ENCODE data around the gene ZNF444.

Gene ZNF444

DNA sequence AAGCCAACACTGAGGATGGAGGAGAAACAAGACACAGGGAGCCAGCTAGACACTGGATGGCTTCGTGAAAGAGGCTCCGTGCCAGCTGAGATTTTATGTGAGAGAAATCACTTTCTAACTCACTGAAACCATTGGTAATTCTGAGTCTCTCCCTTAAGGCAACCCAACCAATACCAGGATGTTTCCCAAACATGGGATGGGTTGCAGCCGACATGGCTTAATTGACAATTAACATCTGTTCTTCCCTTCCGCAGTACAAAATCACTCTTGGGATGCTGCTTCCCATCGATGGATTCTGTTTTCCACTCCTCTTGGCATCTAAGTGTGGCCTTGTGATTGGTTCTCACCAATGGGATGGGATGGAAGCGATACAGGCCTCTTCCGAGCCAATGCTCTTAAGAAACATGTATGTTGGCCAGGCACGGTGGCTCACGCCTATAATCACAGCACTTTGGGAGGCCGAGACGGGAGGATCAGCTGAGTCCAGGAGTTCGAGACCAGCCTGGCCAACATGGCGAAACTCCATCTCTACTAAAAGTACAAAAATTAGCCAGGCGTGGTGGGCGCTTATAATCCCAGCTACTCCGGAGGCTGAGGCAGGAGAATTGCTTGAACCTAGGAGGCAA, 17.7 kb upstream of the ZNF444 start:
- DNase-seq, result no peak

DNA sequence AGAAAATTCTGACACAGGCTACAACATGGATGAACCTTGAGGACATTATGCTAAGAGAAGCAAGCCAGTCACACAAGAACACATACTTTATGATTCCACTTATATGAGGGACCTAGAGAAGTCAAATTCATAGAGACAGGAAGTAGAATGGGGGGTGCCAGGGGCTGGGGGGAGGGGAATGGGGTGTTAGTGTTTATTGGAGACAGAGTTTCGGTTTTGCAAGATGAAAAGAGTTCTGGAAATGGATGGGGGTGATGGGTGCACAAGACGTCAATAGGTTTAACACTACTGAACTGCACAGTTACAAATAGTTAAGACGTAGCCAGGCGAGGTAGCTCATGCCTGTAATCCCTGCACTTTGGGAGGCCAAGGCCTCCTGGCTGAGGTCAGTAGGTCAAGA, 16.5 kb upstream of the ZNF444 start:
- DNase-seq, result no peak

DNA sequence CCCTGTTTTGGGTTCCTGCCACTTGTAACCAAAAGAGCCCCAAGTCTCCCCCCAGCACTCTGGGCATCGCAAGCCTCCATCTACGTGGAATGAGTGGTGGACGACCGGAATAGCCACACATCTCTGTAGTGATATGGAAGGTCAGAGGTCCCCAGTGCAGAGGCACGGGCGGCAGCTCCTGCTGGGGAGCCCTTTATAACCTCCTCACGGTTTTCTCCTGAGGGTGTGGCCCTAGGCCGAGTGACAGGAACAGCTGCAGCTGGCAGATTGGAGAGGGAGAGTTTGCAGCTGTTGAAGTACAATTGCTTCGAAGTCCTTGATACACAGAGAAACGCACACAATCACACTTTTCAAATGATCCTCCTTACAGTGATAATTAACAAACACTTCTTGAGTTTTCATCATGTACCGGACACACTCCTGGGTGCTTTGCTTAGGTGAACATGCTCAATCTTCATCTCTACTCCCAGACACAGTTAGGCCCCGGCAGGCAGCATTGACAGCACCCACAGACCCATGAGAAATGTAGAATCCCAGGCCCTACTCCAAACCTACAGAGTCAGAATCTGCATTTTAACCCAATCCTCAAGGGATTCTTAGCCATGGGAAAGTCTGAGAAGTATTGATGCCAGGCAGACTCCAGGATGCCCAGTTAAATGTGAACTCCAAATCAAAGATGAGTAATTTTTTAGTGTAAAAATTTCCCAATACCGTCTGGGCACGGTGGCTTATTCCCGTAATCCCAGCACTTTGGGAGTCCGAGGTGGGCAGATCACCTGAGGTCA, 15.1 kb upstream of the ZNF444 start:
- no peak for DNase-seq

DNA sequence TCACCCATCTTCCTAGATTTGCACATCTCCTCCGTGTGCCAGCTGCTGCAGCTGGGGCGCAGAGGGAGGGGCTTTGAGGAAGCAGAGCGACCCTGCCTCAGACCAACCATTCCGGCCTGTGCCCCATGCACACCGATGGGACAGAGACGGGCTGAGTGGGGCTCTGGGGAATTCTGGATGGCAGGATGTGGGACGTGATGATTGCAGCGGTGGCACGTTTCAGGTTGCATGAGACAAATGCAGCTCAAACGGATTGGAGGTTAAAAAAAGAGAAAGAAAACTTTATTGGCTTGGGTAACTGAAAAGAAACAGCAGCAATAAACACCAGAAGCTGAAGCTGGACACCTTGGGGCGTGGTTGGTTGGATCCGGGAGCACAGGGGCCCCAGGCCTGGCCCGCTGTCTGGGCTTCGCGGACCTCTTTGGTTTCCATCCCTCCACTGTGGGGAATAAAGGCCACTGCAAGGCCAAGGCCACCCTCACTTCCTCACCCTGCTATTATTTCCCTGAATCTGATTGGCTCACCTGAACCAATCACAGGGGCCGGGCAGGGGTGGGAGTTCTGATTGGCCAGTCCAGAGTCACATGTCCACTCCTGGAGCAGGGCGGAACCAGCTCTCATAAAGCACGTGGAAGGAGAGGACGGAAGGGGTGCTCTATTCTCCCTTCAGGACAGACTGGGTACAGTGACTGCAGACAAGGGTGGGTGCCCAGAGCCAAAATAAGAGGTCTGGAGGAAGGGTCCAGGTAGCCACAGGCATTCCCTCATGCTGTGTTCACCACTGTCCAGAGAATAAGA, 13.9 kb upstream of the ZNF444 start:
- no peak for DNase-seq

DNA sequence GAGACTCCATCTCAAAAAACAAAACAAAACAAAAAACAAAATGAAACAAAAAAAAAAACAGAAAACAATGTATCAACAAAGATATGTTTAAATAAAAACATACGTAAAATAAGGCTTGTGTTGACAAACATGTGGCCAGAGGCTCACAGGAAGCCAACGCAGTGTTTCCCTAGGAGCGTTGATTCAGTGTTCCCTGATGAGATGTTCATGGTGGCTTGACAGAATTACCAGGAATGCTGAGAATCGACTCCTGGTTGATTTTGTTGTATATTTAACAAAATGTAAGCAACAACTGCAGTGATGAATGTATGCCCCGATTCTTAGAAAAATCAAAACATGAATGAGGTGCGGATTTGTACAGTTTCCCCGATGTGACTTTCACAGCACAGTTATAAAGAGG, 11.1 kb upstream of the ZNF444 start:
- DNase-seq, result no peak

DNA sequence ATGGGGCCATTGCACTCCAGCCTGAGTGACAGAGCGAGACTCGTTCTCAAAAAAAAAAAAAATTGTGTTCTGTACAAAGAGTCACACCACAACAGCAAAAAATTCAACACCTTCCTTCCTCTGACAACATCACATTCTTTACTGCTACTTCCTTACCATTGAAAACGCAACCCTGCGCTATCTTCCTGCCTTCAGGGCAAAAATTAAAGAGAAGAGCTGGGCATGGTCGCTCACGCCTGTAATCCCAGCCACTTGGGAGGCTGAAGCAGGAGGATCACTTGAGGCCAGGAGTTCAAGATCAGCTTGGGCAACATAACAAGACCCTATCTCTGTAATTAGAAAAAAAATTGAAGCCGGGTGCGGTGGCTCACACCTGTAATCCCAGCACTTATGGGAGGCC, 9.4 kb upstream of the ZNF444 start:
- no peak for DNase-seq

DNA sequence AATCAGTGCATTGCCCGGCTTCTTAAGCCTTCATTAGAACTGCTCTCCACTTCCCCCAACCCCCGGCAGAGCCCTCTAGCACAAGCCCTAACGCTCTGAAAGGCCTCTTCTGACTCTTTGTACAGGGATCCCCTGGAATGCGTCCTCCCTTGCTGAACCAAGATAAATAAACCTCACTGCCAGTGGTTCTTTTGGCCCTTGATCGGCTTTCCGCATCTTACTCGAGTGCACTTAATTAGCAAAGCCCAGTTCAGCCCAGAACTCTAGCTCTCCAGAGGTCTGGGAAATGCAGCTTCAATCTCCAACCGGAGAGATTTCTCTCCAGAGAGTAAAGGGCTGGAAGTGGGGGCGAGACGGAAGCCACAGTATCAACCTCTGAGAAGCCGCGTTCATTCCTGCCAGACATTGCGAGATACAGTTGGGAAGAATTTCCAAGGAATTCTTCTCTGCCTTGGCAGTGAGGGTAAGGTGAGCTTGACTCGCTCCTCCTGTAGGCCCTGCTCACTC, 8.7 kb upstream of the ZNF444 start:
- no peak for DNase-seq

DNA sequence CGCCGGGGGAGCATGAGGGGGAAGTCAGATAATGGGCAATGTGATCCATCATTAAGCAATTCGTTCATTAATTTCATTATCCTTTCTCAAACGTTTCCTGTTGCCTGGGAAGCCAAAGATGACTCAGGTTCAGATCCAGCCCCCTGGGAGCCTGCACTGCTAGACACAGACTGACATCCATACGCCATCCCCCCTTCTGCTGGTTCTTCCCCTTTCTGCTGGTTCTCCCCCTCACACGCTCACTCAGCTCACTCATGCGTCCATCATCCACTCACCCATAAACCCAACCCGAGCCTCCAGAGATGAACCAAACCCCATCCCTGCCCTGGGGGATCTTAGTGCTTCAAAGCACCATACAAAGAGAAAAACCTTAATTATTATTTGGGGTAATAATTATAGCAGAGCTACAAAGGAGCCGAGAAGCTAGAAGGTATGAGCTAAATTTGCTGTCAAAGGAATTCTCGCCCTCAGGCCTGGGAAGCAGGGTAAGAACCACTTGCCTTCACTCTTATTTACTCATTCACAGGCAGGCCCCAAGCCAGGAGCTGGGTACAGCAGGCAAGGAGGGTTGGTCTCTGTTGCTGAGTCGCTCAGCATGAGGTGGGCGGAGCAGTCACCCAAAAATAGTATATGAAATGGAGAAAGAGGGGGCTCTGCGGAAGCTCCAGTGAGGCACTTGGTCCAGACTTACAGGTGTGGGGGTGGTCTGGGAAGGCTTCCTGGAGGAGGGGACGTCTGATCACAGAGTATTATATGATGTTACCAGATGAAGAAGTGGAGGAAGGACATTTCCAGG, 7.0 kb upstream of the ZNF444 start:
- DNase-seq, result no peak

DNA sequence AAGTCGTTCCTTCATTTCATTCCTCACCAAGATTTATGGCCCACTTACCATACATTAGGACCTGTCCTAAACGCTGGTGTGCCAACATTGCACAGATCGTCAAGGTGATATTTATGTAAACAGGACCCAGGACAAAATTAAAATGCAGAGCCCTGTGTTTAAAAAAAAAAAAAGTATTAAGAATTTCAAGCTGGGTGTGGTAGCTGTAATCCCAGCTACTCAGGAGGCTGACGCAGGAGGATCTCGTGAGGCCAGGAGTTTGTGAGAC, 6.5 kb upstream of the ZNF444 start:
- DNase-seq, result no peak

DNA sequence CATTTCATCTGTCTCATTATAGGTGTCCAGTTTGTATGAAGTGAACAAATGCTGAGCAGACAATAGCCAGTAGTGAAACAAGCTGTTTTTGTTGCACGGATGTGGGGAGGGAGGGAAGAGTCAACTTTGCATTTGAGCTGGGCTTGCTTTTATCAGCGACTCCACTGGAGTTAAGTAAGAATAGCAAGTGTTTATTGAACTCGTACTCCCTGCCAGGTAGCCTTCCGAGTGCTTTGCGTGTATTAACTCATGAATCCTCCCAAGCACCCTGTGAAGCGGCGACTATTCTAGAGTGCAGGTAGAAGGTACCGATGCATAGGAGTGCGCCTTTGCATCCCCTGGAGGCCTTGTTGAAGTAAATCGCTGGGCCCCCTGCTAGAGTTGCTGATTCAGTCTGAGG, 4.7 kb upstream of the ZNF444 start:
- DNase-seq, result no peak

DNA sequence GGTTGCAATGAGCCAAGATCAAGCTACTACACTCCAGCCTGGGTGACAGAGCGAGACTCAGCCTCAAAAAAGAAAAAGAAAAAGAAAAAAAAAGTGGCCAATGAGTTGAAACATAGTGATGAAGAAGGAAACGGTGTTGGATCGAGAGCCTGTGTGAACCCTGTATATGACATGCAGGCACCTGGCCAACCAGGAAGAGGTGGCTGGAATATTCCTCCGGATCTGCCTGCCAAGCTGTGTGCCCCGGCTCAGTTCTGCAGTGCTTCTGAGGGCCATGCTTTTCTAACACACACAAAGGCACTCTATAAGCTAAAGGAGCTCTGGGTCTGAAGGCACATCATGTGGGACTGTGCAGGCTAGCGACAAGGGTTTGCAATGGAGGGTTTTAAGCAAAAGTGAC, 3.7 kb upstream of the ZNF444 start:
- DNase-seq, result no peak

DNA sequence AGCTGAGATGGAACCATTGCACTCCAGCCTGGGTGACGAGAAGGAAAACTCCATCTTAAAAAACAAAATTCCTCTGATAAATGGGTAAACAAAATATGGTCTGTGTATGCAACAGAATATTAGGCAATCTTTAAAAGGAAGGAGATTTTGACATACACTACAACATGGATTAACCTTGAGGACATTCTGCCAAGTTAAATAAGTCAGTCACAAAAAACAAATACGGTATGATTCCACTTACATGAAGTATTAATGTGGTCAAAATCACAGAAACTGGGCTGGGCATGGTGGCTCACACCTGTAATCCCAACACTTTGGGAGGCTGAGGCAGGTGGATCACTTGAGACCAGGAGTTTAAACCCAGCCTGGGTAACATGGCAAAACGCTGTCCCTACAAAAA, 3.0 kb upstream of the ZNF444 start:
- no peak for DNase-seq

DNA sequence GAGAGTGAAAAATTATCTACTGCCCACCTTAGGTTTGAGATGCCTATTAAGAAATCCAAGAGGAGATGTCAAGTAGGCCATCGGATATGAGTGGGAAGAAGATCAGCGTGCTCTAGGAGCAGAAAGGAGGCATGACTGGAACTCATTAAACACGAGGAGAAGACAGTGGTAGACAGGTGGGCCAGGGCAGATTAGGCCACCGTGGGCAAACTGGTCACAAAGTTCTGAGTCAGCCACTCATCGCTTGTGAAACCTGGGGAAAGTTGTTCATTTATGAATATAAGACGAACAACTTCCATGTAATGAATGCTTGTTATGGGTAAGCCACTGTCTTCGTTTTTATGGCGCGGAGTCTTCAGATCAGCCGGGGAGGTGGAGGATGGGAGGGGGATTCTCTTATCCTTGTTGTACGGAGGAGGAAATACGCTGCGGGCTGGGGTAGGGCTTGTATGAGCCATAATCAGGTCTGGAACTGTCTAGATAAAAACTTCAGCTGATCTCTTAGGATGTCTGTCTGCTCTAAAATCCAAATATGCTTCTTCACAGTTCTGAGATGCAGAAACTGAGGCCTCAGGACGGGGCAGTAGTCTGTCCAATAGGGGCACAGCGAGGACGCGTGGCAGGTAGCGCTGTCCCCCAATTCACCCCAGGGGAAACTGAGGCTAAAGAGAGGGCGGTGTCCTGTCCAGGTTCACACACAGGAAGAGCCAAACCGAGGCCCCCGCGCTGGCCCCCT, 1.1 kb upstream of the ZNF444 start:
- no peak for DNase-seq

DNA sequence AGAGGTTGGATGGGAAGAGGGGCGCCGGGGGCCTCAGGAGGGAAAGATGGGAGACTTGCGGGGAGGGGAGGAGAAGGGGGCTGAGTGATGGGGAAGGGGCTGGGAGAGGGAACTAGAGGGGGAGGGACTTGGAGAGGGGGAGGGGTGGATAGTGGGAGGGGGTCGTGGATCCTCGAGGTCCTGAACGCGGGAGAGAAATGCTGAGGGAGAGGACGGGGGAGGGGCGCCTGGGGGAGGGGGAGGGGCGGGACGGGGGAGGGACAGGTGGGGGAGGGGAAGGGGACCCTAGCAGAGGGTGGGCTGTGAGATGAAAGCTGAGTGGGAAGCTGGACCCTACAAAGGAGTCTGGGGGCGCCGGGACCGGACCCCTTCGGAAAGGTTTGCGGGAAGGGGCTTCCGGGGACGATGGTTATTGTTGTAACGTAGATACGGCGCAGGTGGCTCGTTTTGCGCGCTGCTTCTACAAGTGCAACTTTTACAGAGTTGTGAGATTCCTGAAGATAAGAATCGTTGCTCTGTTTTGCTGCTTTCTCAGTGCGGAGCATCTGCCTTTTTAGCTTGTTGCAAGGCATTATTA, 418 bp downstream of the ZNF444 start:
- no peak for DNase-seq

DNA sequence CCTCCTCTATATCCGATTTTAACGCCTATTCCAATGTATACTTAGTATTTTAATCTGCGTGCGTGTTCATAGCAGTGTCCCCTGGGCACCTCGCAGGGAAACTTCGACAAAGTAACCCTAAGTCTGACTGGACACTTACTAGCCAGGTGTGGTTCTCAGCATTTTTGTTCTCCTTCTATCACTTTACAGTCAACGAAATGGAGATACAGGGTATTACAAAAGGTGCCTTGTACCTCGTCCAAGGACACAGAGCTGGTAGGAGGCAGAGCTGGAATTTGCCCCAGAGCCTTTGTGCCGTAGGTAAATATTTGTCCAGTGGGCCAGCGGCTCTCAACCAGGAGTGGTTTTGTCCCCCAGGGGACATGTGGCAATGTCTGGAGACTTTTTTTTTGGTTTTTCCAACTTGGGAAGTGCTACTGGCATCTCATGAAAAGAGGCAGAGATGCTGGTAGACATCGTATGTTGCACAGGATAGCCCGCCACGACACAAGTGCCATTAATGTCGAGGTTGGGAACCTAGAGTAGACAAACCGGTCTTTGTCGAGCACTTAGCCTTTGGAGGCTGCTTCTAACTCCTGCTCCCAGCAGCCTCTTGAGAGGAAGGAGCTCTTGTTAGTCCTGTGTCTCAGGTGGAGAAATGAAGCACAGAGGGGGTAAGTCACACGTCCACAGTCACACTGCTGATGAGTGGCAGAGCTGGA, 1.1 kb downstream of the ZNF444 start:
- DNase-seq, result no peak

DNA sequence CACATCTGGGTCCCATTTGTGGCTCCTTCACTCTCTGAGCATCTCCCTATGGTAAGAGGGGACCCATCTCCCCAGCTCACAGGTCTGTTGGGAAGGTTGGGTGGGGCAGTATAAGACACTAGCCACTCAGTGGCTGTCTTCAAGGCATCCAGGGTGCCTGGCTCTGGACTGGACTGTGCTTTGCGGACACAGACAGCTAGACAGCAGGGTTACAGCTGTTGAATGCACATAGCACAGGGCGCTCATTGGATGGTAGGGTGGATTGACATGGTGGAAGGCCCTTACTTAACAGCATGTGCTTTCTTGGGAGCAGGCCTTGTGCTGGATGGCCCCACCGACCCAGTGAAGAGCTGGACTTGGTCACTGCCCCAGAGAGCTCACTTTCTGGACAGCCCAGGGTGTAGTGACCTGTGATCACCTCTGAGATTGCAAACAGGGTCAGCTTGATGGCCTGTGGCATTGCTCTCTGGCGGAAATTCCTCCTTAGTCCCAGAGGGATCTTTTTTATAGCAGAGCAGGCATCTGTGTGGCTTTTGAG, 1.9 kb downstream of the ZNF444 start:
- no peak for DNase-seq

DNA sequence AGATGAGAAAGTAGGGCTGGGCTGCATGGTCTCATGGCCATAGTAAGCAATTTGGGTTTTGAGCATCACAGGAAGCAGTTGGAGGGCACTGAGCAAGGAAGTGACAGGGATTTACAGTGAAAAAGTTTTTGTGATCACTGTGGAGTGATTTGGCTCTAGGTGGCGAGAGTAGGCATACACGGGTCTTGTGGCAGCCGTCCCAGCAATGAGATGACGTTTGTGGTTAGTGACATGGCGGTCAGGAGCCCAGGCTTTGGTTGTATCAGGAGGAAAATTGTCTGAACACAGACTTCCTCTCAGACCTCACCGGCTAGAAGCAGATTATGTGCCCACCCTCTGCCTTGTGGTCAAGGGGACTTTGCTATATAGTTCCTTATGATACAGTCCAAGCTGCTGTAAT, 3.3 kb downstream of the ZNF444 start:
- no peak for DNase-seq

DNA sequence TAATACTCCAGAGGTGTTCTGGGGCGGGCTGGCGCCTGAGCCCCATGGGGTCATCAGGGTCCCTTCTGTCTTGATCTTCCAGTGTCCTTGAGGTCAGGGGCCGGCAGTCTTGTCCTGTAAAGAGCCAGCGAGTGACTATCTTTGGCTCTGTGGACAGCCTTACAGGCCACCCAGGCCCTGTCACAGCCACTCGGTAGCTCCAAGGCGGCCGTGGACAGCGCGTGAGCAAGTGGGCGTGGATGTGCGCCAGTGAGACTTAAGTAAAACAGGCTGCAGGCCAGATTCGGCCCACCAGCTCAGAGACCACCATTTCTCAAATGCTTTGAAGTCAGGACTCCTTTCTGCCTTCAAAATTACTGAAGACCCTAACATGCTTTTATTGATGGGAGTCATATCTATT, 3.7 kb downstream of the ZNF444 start:
- DNase-seq, result no peak

DNA sequence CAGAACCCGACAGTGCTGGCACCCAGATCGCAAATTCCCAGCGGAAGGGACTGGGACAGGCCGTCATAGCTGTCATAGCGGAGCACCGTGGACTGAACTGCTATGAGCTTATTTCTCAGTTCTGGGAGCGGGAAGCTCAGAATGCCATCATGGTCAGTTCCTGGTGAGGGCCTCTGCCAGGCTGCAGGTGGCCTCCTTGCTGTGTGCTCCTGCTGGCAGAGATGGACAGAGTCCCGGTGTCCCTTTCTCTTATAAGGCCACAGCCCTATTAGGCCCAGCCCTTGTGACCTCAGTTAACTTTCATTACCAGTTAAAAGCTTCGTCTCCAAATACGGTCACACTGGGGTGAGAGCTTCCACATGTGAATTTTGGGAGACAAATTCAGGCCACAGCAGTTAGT, 4.6 kb downstream of the ZNF444 start:
- DNase-seq, result no peak

DNA sequence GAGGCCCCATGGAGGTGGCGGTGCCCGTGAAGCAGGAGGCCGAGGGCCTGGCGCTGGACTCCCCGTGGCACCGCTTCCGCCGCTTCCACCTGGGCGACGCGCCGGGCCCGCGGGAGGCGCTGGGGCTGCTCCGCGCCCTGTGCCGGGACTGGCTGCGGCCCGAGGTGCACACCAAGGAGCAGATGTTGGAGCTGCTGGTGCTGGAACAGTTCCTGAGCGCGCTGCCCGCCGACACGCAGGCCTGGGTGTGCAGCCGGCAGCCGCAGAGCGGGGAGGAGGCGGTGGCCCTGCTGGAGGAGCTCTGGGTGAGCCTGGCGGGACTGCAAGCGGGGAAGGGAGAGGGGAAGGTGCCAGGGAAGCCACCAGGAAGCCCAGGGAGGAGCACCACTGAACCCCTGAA, 5.8 kb downstream of the ZNF444 start:
- no peak for DNase-seq

DNA sequence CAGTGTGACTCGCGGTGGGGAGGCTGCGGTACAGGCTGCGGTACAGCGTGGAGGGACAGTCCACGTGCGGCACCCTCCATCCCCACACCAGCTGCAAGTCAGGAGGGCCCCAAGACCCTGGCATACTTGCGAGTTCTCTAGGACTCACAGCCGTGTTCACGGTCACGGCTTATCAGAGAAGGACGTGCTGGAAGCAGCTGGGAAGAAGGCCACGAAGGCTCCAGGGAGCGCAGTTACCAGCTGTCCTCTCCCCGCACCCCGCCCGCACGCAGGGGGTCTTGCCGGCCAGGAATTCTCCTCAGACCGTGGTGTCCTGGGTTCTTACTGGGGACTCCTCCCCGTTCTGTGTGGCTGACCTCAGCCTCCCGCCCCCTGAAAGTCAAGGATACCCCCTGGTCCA, 6.2 kb downstream of the ZNF444 start:
- DNase-seq, result no peak
